Medulla oblongata (tissue), 1 donor: ENCODE data around the gene AFDN.

Experiments
- DNase-seq: peaks from one replicate; pipeline ENCODE4 v3.0.0-alpha.2; 2015; ENCODE audit errors: extremely low spot score

The AFDN gene

GRCh38 chr6:167980911-167981580 lies 154.3 kb downstream of the AFDN start:
- no peak for DNase-seq

GRCh38 chr6:167981916-167982462 lies 155.3 kb downstream of the AFDN start:
- no peak for DNase-seq

GRCh38 chr6:167984144-167984719 lies 157.5 kb downstream of the AFDN start:
- DNase-seq = no peak

GRCh38 chr6:167984876-167985604 lies 158.3 kb downstream of the AFDN start:
- DNase-seq = no peak

DNA sequence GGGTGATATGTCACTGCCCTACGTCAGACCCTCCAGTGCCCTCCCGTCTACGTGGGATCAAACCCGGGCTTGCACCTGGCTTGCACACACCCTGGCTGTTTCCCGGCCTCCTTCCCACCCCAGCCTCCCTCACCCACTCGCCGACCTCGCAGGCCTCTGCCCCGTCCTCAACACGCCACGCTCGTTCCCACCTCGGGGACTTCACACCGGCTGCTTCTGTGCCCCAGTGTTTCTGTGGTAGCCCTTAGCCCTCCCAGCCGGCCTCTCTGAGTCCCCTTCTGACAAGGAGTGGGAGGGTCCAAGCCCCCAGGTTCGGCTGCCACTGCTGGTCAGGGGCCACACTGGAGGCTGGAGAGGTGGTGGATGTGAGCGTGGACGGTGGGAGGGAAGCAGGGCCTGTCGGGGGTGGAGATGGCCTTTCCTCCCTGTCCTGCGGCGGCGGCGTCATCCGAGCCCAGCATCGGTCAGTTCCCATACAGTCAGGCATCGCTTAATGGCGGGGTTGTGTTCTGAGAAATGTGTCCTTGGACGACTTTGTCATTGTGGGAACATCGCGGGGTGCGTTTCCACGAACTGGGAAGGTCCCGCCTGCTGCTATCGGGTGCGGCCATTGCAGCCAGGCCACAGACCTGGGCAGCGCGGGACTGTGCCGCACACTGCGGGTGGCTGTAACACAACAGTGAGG lies 159.3 kb downstream of the AFDN start:
- DNase-seq = no peak

- DNase-seq = no peak
Observed at GRCh38 chr6:167987396-167988153, 160.9 kb downstream of the AFDN start.

DNA sequence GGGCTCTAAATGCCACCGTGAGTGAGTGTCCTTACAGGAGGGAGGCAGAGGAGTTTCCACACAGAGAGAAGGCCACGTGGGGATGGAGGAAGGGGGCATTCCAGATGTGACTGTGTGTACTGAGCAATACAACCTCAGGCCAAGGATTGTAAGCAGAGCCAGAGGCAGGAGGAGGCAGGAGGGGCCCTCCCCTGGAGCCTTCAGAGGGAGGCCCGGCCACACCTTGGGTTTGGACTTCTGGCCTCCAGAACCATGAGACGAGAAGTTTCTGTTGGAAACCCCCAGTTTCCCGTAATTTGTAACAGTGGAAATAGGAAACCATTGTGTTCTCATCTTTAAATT lies 161.4 kb downstream of the AFDN start:
- DNase-seq = no peak

DNA sequence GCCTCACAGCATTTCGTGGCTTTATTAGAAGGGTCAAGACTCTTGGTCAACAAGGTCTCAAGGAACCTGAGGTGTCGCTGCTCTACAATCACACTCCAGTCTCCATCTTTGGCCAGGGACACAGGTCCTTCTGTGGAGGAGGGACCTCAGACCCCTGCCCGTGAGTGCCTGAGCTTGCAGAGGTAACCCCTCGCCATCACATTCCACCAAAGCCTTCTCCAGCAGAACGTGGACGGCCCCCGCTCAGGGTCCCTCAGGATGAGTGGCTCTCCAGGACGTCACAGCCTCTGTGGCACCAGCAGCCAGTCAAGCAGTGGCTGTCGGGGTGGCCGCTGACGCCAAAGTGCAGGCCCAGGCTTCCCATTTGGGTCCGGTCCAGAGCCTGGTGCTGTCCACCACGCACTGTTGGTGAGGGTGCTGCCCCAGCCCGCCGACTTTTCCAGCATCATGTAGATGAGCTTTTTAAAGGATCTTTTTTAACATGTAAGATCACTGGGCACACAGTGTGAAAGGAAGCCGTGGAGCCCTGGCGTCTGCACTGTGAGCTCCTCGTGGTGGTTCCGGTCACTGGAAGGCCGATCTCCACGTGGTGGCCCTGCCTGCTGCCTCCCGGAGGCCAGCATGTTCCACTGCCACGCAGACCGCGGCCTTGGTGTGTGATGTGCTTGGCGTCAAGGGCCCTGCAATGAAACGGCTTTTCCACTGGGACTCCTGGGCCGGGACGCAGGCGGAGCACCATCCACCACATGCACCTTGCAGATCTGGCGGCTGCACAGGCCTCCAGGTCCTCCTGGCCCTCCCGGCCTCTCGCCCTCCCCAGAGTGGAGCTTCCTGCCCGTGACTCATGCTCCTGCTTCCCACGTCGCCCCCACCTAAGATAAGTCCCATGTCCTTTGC lies 162.5 kb downstream of the AFDN start:
- no peak for DNase-seq

- DNase-seq = no peak
Observed at GRCh38 chr6:167990016-167990945, 163.6 kb downstream of the AFDN start.

GRCh38 chr6:167993169-167993568 lies 166.5 kb downstream of the AFDN start:
- DNase-seq = no peak

DNA sequence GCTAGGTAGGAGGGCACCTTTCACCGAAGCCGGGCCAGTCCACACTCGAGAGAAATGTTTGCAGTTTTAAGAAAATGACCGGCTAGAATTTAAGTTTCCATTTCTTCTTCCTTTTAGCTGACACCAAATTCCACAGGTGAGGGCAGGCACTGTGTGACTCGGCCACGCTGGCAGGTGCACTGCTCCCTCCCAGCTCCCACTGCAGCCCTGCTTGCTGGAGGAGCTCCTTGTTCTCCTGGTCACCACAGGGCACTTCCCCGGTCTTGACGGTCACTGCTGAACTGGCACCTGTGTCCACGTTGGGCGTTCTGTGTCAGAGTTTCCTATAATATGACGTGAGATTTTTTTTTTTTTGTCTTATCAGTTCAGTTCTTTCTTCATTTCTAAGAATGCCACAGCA lies 167.1 kb downstream of the AFDN start:
- DNase-seq = no peak

GRCh38 chr6:167995302-167995701 lies 168.6 kb downstream of the AFDN start:
- DNase-seq = no peak

GRCh38 chr6:167995731-167996151 lies 169.0 kb downstream of the AFDN start:
- no peak for DNase-seq

DNA sequence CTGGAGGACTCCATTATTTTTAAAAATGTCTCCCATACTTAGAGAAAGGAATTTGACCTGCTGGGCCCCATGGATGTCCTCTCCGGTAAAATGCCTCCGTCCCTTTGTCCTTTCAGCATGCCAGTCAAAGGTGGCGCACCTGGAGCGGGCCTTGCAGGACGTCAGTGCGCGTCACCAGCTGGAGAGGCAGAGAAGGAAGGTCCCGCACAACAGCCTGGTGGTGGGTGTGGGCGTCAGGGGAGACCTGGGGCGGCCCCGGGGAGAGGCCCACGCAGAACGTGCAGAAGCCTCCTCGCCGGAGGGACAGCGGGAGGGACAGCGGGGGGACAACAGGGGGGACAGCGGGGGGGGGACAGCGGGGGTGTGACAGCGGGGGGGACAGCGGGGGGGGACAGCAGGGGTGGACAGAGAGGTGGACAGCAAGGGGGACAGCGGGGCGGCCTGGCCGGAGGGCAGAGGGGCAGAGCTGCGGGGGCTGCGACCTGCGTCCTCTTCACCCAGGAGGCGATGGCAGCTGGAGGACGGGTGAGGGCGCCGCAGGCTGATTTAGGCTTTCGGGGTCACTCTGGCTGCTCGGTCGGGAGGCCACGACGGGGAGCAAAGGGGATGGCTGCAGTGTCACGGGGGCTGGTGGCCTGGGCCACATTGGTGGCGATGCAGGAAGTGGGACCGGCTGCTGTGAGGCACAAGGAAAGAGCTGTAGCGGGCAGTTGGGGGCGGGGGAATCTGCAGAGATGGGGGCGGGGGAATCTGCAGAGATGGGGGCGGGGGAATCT lies 169.9 kb downstream of the AFDN start:
- DNase-seq = peak; percentile 57

DNA sequence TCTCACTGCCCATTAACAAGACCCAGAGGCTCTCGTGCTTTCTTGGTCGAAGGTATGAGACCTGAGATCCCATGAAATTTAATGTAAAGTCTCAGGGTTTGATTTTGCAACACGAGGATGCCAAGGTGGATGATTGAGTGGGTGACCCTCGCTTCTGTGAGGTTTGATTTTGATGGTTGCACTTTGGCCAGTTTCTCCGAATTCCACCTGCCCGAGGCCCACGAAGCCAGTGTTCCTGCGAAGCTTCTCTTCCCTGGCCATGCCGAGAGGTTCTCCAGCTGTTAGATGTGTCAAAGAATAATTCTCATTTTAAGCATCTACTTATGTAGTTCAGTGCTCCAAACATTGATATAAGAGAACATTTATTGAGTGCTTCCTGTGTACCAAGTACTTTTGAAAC lies 170.9 kb downstream of the AFDN start, which contains the start of gene KIF25:
TSS of gene KIF25 (plus strand) at position 30 of the 400 bp plus-strand sequence. CDS start 31,915 bp downstream, outside the sequence.
- DNase-seq = no peak

DNA sequence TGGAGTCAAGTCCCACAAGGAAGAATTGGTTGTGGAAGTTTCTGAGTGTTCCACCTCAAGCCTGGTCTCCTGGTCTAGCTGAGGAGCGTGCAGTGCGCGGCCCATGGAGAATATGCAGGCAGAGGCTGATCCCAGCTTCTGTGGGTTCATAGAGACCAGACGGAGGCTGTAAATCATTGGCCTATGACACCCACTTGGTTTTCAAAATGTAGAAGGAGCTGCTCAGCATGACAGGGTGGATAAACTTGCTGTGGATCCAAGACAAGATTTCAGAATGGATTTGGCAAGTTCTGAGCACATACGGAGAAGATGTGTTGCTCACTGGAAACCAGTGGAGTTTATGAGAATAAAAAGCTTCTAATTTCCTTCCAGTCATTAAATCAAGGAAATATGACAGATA lies 171.5 kb downstream of the AFDN start:
- no peak for DNase-seq

- DNase-seq = no peak
Observed at GRCh38 chr6:168000198-168001028, 173.7 kb downstream of the AFDN start.

- DNase-seq = no peak
Observed at GRCh38 chr6:168001029-168001332, 174.3 kb downstream of the AFDN start.
